ENCODE results near the gene CORO1A. TPM values are rescaled to one million over a fixed set of nuclear protein-coding genes. Genes with fewer than 3 reads are reported as not detected.
"Not testable (repeated sequence)": the region's sequence is repeated elsewhere in the genome, so short reads cannot be mapped to it uniquely, and the experiment has no call there.

Gene CORO1A
- total RNA-seq, 1 donor from 2014 or later, result 0.79 TPM

GRCh38 chr16:30157214-30157613 is 26.2 kb upstream of the CORO1A start:
- FAIRE-seq (no peak), DNase-seq (ENCODE audit: low read depth) (no peak)
- Histone ChIP-seq H3K27me3 (ENCODE audit: control insufficient read depth, insufficient read depth, low read length) (no peaks in the 10 kb centered on the region), H3K36me3 (ENCODE audit: control insufficient read depth, insufficient read depth, low read length) (no peaks in the 10 kb centered on the region), H3K4me3 (ENCODE audit: low read depth, low read length) (no peak overlapping the region)
- no peak for TF ChIP-seq CTCF (IDR thresholded peaks at IDR 0.05; ENCODE audit: insufficient read depth, low read length, severe bottlenecking)

GRCh38 chr16:30163538-30163937 is 19.9 kb upstream of the CORO1A start:
- FAIRE-seq (no peak), DNase-seq (ENCODE audit: low read depth) (no peak)
- Histone ChIP-seq H3K36me3 (ENCODE audit: control insufficient read depth, insufficient read depth, low read length) (no peaks in the 10 kb centered on the region), H3K27me3 (ENCODE audit: control insufficient read depth, insufficient read depth, low read length) (no peaks in the 10 kb centered on the region), H3K4me3 (ENCODE audit: low read depth, low read length) (no peak overlapping the region)
- TF ChIP-seq CTCF (IDR thresholded peaks at IDR 0.05; ENCODE audit: insufficient read depth, low read length, severe bottlenecking), result no peak

GRCh38 chr16:30166202-30166902 is 17.1 kb upstream of the CORO1A start:
- no peak for FAIRE-seq

GRCh38 chr16:30168746-30169145 is 14.7 kb upstream of the CORO1A start:
- DNase-seq (ENCODE audit: low read depth); H3K36me3 ChIP-seq (ENCODE audit: control insufficient read depth, insufficient read depth, low read length); H3K4me3 ChIP-seq (ENCODE audit: low read depth, low read length); H3K27me3 ChIP-seq (ENCODE audit: control insufficient read depth, insufficient read depth, low read length); FAIRE-seq: not testable (repeated sequence)

More at GRCh38 chr16:30166202-30166902, 17.1 kb upstream of the CORO1A start:
- no peaks in the 10 kb centered on the region for H3K36me3 ChIP-seq (ENCODE audit: control insufficient read depth, insufficient read depth, low read length)
- no peak overlapping the region for H3K4me3 ChIP-seq (ENCODE audit: low read depth, low read length)
- TF ChIP-seq CTCF (IDR thresholded peaks at IDR 0.05; ENCODE audit: insufficient read depth, low read length, severe bottlenecking), result no peak
- no peaks in the 10 kb centered on the region for H3K27me3 ChIP-seq (ENCODE audit: control insufficient read depth, insufficient read depth, low read length)
- no peak for DNase-seq (ENCODE audit: low read depth)

GRCh38 chr16:30169416-30169815 is 14.0 kb upstream of the CORO1A start:
- H3K4me3 ChIP-seq (ENCODE audit: low read depth, low read length); FAIRE-seq; H3K36me3 ChIP-seq (ENCODE audit: control insufficient read depth, insufficient read depth, low read length); H3K27me3 ChIP-seq (ENCODE audit: control insufficient read depth, insufficient read depth, low read length); DNase-seq (ENCODE audit: low read depth): not testable (repeated sequence)

GRCh38 chr16:30170145-30170544 is 13.3 kb upstream of the CORO1A start:
- not testable (repeated sequence) for DNase-seq (ENCODE audit: low read depth)

GRCh38 chr16:30173054-30173453 is 10.3 kb upstream of the CORO1A start:
- DNase-seq (ENCODE audit: low read depth) (no peak), FAIRE-seq (no peak)
- Histone ChIP-seq H3K36me3 (ENCODE audit: control insufficient read depth, insufficient read depth, low read length) (no peaks in the 10 kb centered on the region), H3K27me3 (ENCODE audit: control insufficient read depth, insufficient read depth, low read length) (no peaks in the 10 kb centered on the region), H3K4me3 (ENCODE audit: low read depth, low read length) (no peak overlapping the region)
- TF ChIP-seq CTCF (IDR thresholded peaks at IDR 0.05; ENCODE audit: insufficient read depth, low read length, severe bottlenecking), result no peak

More at GRCh38 chr16:30170145-30170544, 13.3 kb upstream of the CORO1A start:
- not testable (repeated sequence) for H3K27me3 ChIP-seq (ENCODE audit: control insufficient read depth, insufficient read depth, low read length); H3K4me3 ChIP-seq (ENCODE audit: low read depth, low read length); H3K36me3 ChIP-seq (ENCODE audit: control insufficient read depth, insufficient read depth, low read length); FAIRE-seq

- not testable (repeated sequence) for H3K36me3 ChIP-seq (ENCODE audit: control insufficient read depth, insufficient read depth, low read length); H3K27me3 ChIP-seq (ENCODE audit: control insufficient read depth, insufficient read depth, low read length); DNase-seq (ENCODE audit: low read depth); H3K4me3 ChIP-seq (ENCODE audit: low read depth, low read length); FAIRE-seq
Measured at GRCh38 chr16:30176876-30177275, 6.5 kb upstream of the CORO1A start.

All from bronchial epithelial cell (primary cell).